Ecto neural progenitor cell (in vitro differentiated cells): ENCODE results near the gene JPH2.

ENCODE experiments used
- DNase-seq: peaks from one replicate; pipeline ENCODE4 v3.0.0-alpha.2; 2018; ENCODE audit warnings: low spot score

JPH2 gene

GRCh38 chr20:44125332-44126127 is 61.5 kb downstream of the JPH2 start:
- no peak for DNase-seq

GRCh38 chr20:44123874-44124535 is 63.0 kb downstream of the JPH2 start:
- no peak for DNase-seq

GRCh38 chr20:44123251-44123650 is 63.7 kb downstream of the JPH2 start:
- no peak for DNase-seq

GRCh38 chr20:44120676-44121425 is 66.1 kb downstream of the JPH2 start:
- DNase-seq = no peak

GRCh38 chr20:44118185-44119033 is 68.6 kb downstream of the JPH2 start:
- no peak for DNase-seq

- no peak for DNase-seq
These were observed 69.4 kb downstream of the JPH2 start for GRCh38 chr20:44117296-44118184.

GRCh38 chr20:44115762-44116644 is 71.0 kb downstream of the JPH2 start:
- DNase-seq = no peak

- DNase-seq = no peak
These were observed 71.8 kb downstream of the JPH2 start for GRCh38 chr20:44115181-44115580.

GRCh38 chr20:44113618-44114376 is 73.2 kb downstream of the JPH2 start:
- no peak for DNase-seq

- DNase-seq = no peak
These were observed 73.9 kb downstream of the JPH2 start for GRCh38 chr20:44112889-44113617.

- DNase-seq = no peak
These were observed 74.5 kb downstream of the JPH2 start for GRCh38 chr20:44112456-44112855.

GRCh38 chr20:44111712-44112335 is 75.2 kb downstream of the JPH2 start:
- DNase-seq = no peak

- DNase-seq = no peak
These were observed 76.0 kb downstream of the JPH2 start for GRCh38 chr20:44110816-44111568.

- DNase-seq = no peak
These were observed 77.0 kb downstream of the JPH2 start for GRCh38 chr20:44109951-44110361.

- DNase-seq = no peak
These were observed 80.4 kb downstream of the JPH2 start for GRCh38 chr20:44106615-44107014.

GRCh38 chr20:44104798-44105517 is 82.0 kb downstream of the JPH2 start:
- no peak for DNase-seq

GRCh38 chr20:44102582-44102981 is 84.4 kb downstream of the JPH2 start:
- no peak for DNase-seq
